Upper lobe of left lung (tissue), 6 donors: ENCODE measurements around the gene ABCC6. TPM values are rescaled to one million over a fixed set of nuclear protein-coding genes. Genes with fewer than 3 reads are reported as not detected.
A peak's percentile ranks its signal among the peaks of the same experiment; 100 is the strongest.

Source experiments
- ATAC-seq, 2 donors: fragments of 200-7000 bp; cut with Tn5 transposase; one replicate each; pipeline ENCODE4 v1.9.1; 2022; ENCODE audit warnings: mild to moderate bottlenecking in 2 of 2, moderate library complexity in 2 of 2; ENCODE audit not compliant: low FRiP score in 2 of 2
- DNase-seq, 2 donors: peaks; one replicate each; pipeline ENCODE4 v3.0.0-alpha.2; 2019 to 2020
- H3K27ac ChIP-seq, 4 donors: fragments of 200-600 bp; sonication (generic); one replicate each; pipeline ENCODE4 v1.5.1; 2016 to 2019
- H3K27me3 ChIP-seq, 4 donors: fragments of 200-600 bp; sonication (generic); one replicate each; pipeline ENCODE4 v1.5.1; 2017 to 2019
- H3K36me3 ChIP-seq, 4 donors: fragments of 200-600 bp; sonication (generic); one replicate each; pipeline ENCODE4 v1.5.1; 2016 to 2019
- H3K4me1 ChIP-seq, 4 donors: fragments of 200-600 bp; sonication (generic); one replicate each; pipeline ENCODE4 v1.5.1; 2018 to 2019
- H3K4me3 ChIP-seq, 4 donors: fragments of 200-600 bp; sonication (generic); one replicate each; pipeline ENCODE4 v1.5.1; 2017 to 2019; ENCODE audit warnings: mild to moderate bottlenecking in 2 of 4, moderate library complexity in 1 of 4
- H3K9me3 ChIP-seq, 4 donors: fragments of 200-600 bp; sonication (generic); one replicate each; pipeline ENCODE4 v1.5.1; 2018 to 2019
- EP300 ChIP-seq, 4 donors: sonication (generic); formaldehyde crosslinking; IDR thresholded peaks; one replicate each; pipeline ENCODE4 v1.5.1; 2017; ENCODE audit warnings: antibody characterized with exemption in 4 of 4, control low read depth in 2 of 4
- POLR2A ChIP-seq, 4 donors: fragments of 450-650 bp; IDR thresholded peaks; one replicate each; pipeline ENCODE4 v1.5.1; 2016 to 2017; ENCODE audit warnings: antibody characterized with exemption in 4 of 4, mild to moderate bottlenecking in 2 of 4
- POLR2AphosphoS5 ChIP-seq, 2 donors: sonication (generic); formaldehyde crosslinking; IDR thresholded peaks; one replicate each; pipeline ENCODE4 v1.5.1; 2017; ENCODE audit warnings: antibody characterized with exemption in 2 of 2
- WGBS, 2 donors: methylation state at CpG; one replicate each; pipeline ENCODE4 v1.1.5; 2017 to 2018; 5-methylcytosine and 5-hydroxymethylcytosine counted together
- total RNA-seq, 6 donors: library from RNA; depleted of rRNA in 4 of 6; stranded (reverse); fragments of >200 nt in 4 of 6; gene quantifications; one replicate each; pipeline versions ENCODE4 v1.1.0 to v1.2.1, GENCODE V29; 2016 to 2021
- TF ChIP-seq, protein P1 (sequence below), 6 experiments: fragments of 450-650 bp in 4 of 6; fragments of 200-600 bp in 2 of 6; sonication (generic) in 2 of 6; IDR thresholded peaks; one replicate each; pipeline ENCODE4 v1.5.1; 2016 to 2019; ENCODE audit warnings: antibody characterized with exemption in 6 of 6
- donor health status: DM: no; HTN: no; CAD: no; lungs with moderate emphysema.
- donor health status: DM: no; HTN: yes; CAD: no; lungs with severe emphysema.

Gene ABCC6
- total RNA-seq, 6 donors from 2014 or later = 31.9 to 148 (median 41.8) TPM

DNA sequence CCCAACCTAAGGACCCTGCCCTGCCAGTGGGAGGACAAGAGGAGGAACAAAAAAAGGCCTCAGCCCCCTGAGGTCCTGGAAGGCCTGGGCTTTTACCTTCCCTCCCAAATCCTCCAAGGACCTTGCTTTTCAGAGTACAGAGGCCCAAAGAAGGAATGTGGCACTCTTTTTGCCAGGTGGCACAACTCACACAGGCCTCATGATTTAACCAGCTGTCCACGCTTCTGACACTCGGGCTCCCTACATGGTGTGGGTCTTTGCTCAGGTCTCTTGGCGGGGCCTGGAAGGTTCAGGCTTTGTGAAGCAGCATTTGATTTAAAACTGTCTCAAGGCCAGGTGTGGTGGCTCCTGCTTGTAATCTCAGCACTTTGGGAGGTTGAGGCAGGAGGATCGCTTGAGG, 120.6 kb downstream of the ABCC6 start:
- H3K9me3 ChIP-seq = peaks cover 0 to 7% (median 0%) of the 10 kb centered on the region in 4 donors
- no peak overlapping the region for H3K4me3 ChIP-seq
- WGBS, 2 donors = 94 to 100% methylated on average over 4 of the region's 4 CpGs
- DNase-seq (no peak), ATAC-seq (no peak)
- no peak overlapping the region for H3K27ac ChIP-seq
- no peaks in the 10 kb centered on the region for H3K27me3 ChIP-seq
- TF ChIP-seq POLR2A (IDR thresholded peaks at IDR 0.05) (no peak), POLR2AphosphoS5 (IDR thresholded peaks at IDR 0.05) (no peak), EP300 (IDR thresholded peaks at IDR 0.05) (no peak)
- TF ChIP-seq, protein P1, sequence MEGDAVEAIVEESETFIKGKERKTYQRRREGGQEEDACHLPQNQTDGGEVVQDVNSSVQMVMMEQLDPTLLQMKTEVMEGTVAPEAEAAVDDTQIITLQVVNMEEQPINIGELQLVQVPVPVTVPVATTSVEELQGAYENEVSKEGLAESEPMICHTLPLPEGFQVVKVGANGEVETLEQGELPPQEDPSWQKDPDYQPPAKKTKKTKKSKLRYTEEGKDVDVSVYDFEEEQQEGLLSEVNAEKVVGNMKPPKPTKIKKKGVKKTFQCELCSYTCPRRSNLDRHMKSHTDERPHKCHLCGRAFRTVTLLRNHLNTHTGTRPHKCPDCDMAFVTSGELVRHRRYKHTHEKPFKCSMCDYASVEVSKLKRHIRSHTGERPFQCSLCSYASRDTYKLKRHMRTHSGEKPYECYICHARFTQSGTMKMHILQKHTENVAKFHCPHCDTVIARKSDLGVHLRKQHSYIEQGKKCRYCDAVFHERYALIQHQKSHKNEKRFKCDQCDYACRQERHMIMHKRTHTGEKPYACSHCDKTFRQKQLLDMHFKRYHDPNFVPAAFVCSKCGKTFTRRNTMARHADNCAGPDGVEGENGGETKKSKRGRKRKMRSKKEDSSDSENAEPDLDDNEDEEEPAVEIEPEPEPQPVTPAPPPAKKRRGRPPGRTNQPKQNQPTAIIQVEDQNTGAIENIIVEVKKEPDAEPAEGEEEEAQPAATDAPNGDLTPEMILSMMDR (IDR thresholded peaks at IDR 0.05) = no peak
- peaks cover 4 to 14% (median 9%) of the 10 kb centered on the region in 4 donors for H3K4me1 ChIP-seq
- peaks cover 0 to 56% (median 40%) of the 10 kb centered on the region in 4 donors for H3K36me3 ChIP-seq

GRCh38 chr16:16101585-16101984, 121.7 kb downstream of the ABCC6 start:
- H3K4me1 ChIP-seq = peaks cover 9 to 14% (median 12%) of the 10 kb centered on the region in 4 donors
- no peak for DNase-seq
- H3K9me3 ChIP-seq = peaks cover 0 to 7% (median 0%) of the 10 kb centered on the region in 4 donors
- peaks cover 0 to 51% (median 35%) of the 10 kb centered on the region in 4 donors for H3K36me3 ChIP-seq
- WGBS, 2 donors = 72 to 78% methylated on average over 5 of the region's 5 CpGs
- ATAC-seq = no peak
- no peak overlapping the region for H3K4me3 ChIP-seq
- no peaks in the 10 kb centered on the region for H3K27me3 ChIP-seq
- no peak overlapping the region for H3K27ac ChIP-seq
- TF ChIP-seq POLR2AphosphoS5 (IDR thresholded peaks at IDR 0.05) (peak; percentile 19 to 92), POLR2A (IDR thresholded peaks at IDR 0.05) (no peak), EP300 (IDR thresholded peaks at IDR 0.05) (peak in 2 of 4 donors; percentile 68 to 81)

DNA sequence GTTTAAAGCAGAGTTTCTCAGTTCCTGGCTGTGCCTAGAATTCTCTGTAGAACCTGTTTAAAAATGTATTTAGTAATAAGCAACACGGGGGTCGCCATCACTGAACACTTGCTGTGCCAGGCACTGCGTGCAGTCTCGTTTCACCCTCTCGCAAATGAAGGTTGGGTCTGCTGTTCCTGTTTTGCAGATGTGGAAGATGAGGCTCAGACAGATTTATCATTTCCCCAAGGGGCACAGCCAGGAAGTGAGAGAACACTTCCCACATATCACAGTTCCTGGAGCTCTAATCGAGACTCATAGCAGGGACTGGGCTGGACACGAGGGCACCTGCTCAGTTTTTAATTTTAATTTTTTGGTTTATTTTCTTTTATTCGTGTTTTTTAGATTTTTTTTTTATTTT, 122.7 kb downstream of the ABCC6 start:
- 49 to 62% methylated on average over 8 of the region's 8 CpGs for WGBS, 2 donors
- Histone ChIP-seq H3K9me3 (peaks cover 0 to 7% (median 0%) of the 10 kb centered on the region in 4 donors), H3K4me1 (peaks cover 12 to 20% (median 16%) of the 10 kb centered on the region in 4 donors), H3K27ac (peak overlapping the region in 1 of 4 donors; percentile 35), H3K4me3 (no peak overlapping the region), H3K27me3 (no peaks in the 10 kb centered on the region), H3K36me3 (peaks cover 0 to 43% (median 34%) of the 10 kb centered on the region in 4 donors)
- TF ChIP-seq POLR2A (IDR thresholded peaks at IDR 0.05) (no peak), POLR2AphosphoS5 (IDR thresholded peaks at IDR 0.05) (no peak), EP300 (IDR thresholded peaks at IDR 0.05) (no peak)
- TF ChIP-seq, protein P1 (IDR thresholded peaks at IDR 0.05) = no peak
- ATAC-seq = no peak
- no peak for DNase-seq

- Histone ChIP-seq H3K9me3 (peaks cover 0 to 7% (median 0%) of the 10 kb centered on the region in 4 donors), H3K4me3 (no peak overlapping the region), H3K27me3 (no peaks in the 10 kb centered on the region), H3K27ac (no peak overlapping the region), H3K4me1 (peaks cover 12 to 21% (median 16%) of the 10 kb centered on the region in 4 donors), H3K36me3 (peaks cover 0 to 44% (median 30%) of the 10 kb centered on the region in 4 donors)
- WGBS, 2 donors = 93 to 98% methylated on average over 3 to 4 of the region's 4 CpGs
- no peak for TF ChIP-seq POLR2AphosphoS5 (IDR thresholded peaks at IDR 0.05)
- TF ChIP-seq, protein P1 (IDR thresholded peaks at IDR 0.05) = no peak
- no peak for TF ChIP-seq POLR2A (IDR thresholded peaks at IDR 0.05)
- TF ChIP-seq EP300 (IDR thresholded peaks at IDR 0.05) = no peak
- no peak for DNase-seq
- no peak for ATAC-seq
Observed at GRCh38 chr16:16099320-16099719, 124.0 kb downstream of the ABCC6 start.

Other genes starting within 250 kb of the ABCC6 start
- 10 to 100 TPM; 32.4 to 92.2 (median 49.1) TPM for gene NOMO3, start 9.0 kb upstream of the ABCC6 start, total RNA-seq
- 1 to 10 TPM in 5 of 6 donors, not detected in 1; 1.7 to 6.4 (median 4.3) TPM for gene NPIPA7, start 155.6 kb upstream of the ABCC6 start, total RNA-seq